ENCODE measurements around the gene AVPI1. TPM values are rescaled to one million over a fixed set of nuclear protein-coding genes. Genes with fewer than 3 reads are reported as not detected.
A peak's percentile ranks its signal among the peaks of the same experiment; 100 is the strongest.

The AVPI1 gene
- total and polyA plus RNA-seq, 2 of the 13 experiments (the other 11 are each of a cell fraction or from before 2014, with no cell fraction given) = 39.8 to 61.2 TPM

- TF ChIP-seq SRY (CRISPR knock-in tag; IDR thresholded peaks at IDR 0.05) (no peak), ZBTB40 (IDR thresholded peaks at IDR 0.05) (no peak), ZBTB40 (CRISPR knock-in tag; IDR thresholded peaks at IDR 0.05) (no peak), MBNL3 (CRISPR knock-in tag; conservative IDR thresholded peaks at IDR 0.05) (no peak), YEATS2 (CRISPR knock-in tag; IDR thresholded peaks at IDR 0.05; ENCODE audit: borderline replicate concordance) (no peak), TRAFD1 (CRISPR knock-in tag; IDR thresholded peaks at IDR 0.05; ENCODE audit: borderline replicate concordance) (no peak), ZNF597 (CRISPR knock-in tag; IDR thresholded peaks at IDR 0.05) (no peak), HNF1B (CRISPR knock-in tag; IDR thresholded peaks at IDR 0.05) (0 out of 2 replicates have a peak, but pooled peaks have one; percentile 21), KLF16 (CRISPR knock-in tag; IDR thresholded peaks at IDR 0.05) (no peak), ZNF24 (IDR thresholded peaks at IDR 0.05) (no peak), BCL3 (CRISPR knock-in tag; IDR thresholded peaks at IDR 0.05) (0 out of 2 replicates have a peak, but pooled peaks have one; percentile 33), ZNF543 (CRISPR knock-in tag; IDR thresholded peaks at IDR 0.05) (no peak), XBP1 (CRISPR knock-in tag; IDR thresholded peaks at IDR 0.05) (no peak)
These were observed 22.2 kb upstream of the AVPI1 start (continued) for GRCh38 chr10:97708976-97709946.

Data from HepG2 (cell line).